Measurements from ENCODE around the gene CCDC85A.

The CCDC85A gene

DNA sequence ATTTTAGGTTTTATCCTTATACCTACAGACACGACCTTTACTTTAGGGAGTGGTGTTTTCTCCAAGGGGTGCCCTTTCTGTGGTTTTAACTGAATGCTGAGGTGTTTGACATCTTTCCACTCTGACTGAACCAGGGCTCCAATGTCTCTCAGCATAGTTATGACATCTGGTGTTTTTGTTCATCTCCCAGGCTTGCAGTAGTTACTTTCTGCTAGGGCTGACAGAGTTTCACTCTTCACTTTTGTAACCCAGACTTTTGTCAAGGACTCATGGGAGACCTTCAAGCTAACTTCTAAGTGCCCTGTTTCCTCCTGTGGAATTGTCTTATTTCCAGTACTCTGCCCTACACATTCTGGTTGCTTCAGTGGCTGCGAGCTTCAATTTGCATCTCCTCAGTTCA lies 103.1 kb downstream of the CCDC85A start:
- Histone ChIP-seq H3K9me3 (ENCODE audit: control insufficient read depth, insufficient read depth, low read length) (no peaks in the 10 kb centered on the region), H3K9ac (ENCODE audit: low read depth, low read length) (no peak overlapping the region), H3K4me1 (ENCODE audit: insufficient read depth, low read length) (no peaks in the 10 kb centered on the region), H3K36me3 (ENCODE audit: insufficient read depth, low read length) (no peaks in the 10 kb centered on the region)

DNA sequence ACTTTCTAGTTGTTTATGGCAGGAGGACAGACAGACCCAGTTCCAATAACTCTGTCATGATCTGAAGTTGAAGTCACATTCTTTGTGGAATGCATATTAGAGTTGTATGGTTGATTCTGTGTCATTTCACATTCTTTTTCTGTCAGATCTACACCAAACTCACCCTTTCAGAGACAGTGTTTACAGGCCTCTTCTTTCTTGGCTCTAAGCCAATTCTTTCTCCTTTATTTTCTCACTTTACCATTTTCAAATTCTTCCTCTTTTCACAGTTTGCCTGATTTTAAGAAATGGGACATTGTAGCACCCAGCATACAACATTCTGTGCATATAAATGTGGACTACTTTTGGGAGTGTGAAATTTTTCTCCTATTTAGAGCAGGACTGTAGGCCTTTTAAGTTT lies 103.7 kb downstream of the CCDC85A start:
- no peaks in the 10 kb centered on the region for H3K9me3 ChIP-seq (ENCODE audit: control insufficient read depth, insufficient read depth, low read length)
- no peak overlapping the region for H3K9ac ChIP-seq (ENCODE audit: low read depth, low read length)
- H3K4me1 ChIP-seq (ENCODE audit: insufficient read depth, low read length) = no peaks in the 10 kb centered on the region
- no peaks in the 10 kb centered on the region for H3K36me3 ChIP-seq (ENCODE audit: insufficient read depth, low read length)

- Histone ChIP-seq H3K9ac (ENCODE audit: low read depth, low read length) (no peak overlapping the region), H3K9me3 (ENCODE audit: control insufficient read depth, insufficient read depth, low read length) (no peaks in the 10 kb centered on the region), H3K36me3 (ENCODE audit: insufficient read depth, low read length) (no peaks in the 10 kb centered on the region), H3K4me1 (ENCODE audit: insufficient read depth, low read length) (no peaks in the 10 kb centered on the region)
These were observed 104.2 kb downstream of the CCDC85A start for GRCh38 chr2:56287974-56288373.

- Histone ChIP-seq H3K36me3 (ENCODE audit: insufficient read depth, low read length) (no peaks in the 10 kb centered on the region), H3K4me1 (ENCODE audit: insufficient read depth, low read length) (no peaks in the 10 kb centered on the region), H3K9me3 (ENCODE audit: control insufficient read depth, insufficient read depth, low read length) (no peaks in the 10 kb centered on the region), H3K9ac (ENCODE audit: low read depth, low read length) (no peak overlapping the region)
These were observed 105.2 kb downstream of the CCDC85A start for GRCh38 chr2:56288838-56289580.

DNA sequence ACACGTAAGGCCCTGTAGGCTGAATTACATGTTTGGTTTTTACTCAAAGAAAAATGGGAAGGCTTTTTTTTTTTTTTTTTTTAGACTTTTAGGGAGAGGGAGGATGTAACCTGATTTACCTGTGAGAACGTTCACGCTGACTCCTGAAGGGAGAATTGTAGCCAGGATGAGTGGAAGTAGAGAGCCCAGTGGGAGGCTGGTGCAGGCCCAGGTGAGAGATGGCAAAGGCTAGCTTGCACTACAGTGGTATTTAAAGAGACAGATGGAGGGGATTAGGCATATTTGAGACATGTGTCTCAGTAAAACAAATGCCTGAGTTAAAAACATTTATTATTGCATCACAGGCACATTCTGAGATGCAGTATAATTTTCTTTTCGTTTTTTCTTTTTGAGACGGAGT lies 107.9 kb downstream of the CCDC85A start:
- H3K4me1 ChIP-seq (ENCODE audit: insufficient read depth, low read length) = no peaks in the 10 kb centered on the region
- H3K9ac ChIP-seq (ENCODE audit: low read depth, low read length) = no peak overlapping the region
- no peaks in the 10 kb centered on the region for H3K36me3 ChIP-seq (ENCODE audit: insufficient read depth, low read length)
- no peaks in the 10 kb centered on the region for H3K9me3 ChIP-seq (ENCODE audit: control insufficient read depth, insufficient read depth, low read length)

GRCh38 chr2:56292951-56293350 lies 109.2 kb downstream of the CCDC85A start:
- Histone ChIP-seq H3K9me3 (ENCODE audit: control insufficient read depth, insufficient read depth, low read length) (no peaks in the 10 kb centered on the region), H3K4me1 (ENCODE audit: insufficient read depth, low read length) (no peaks in the 10 kb centered on the region), H3K36me3 (ENCODE audit: insufficient read depth, low read length) (no peaks in the 10 kb centered on the region), H3K9ac (ENCODE audit: low read depth, low read length) (no peak overlapping the region)

GRCh38 chr2:56295666-56296065 lies 111.9 kb downstream of the CCDC85A start:
- peaks cover 10% of the 10 kb centered on the region; the same call in 1 of the 2 replicates for H3K4me1 ChIP-seq (ENCODE audit: insufficient read depth, low read length)
- no peak overlapping the region for H3K9ac ChIP-seq (ENCODE audit: low read depth, low read length)
- no peaks in the 10 kb centered on the region for H3K9me3 ChIP-seq (ENCODE audit: control insufficient read depth, insufficient read depth, low read length)
- no peaks in the 10 kb centered on the region for H3K36me3 ChIP-seq (ENCODE audit: insufficient read depth, low read length)

GRCh38 chr2:56297671-56298070 lies 113.9 kb downstream of the CCDC85A start:
- Histone ChIP-seq H3K9ac (ENCODE audit: low read depth, low read length) (no peak overlapping the region), H3K4me1 (ENCODE audit: insufficient read depth, low read length) (peaks cover 10% of the 10 kb centered on the region; the same call in 1 of the 2 replicates), H3K9me3 (ENCODE audit: control insufficient read depth, insufficient read depth, low read length) (no peaks in the 10 kb centered on the region), H3K36me3 (ENCODE audit: insufficient read depth, low read length) (no peaks in the 10 kb centered on the region)

- no peak overlapping the region for H3K9ac ChIP-seq (ENCODE audit: low read depth, low read length)
- H3K36me3 ChIP-seq (ENCODE audit: insufficient read depth, low read length) = no peaks in the 10 kb centered on the region
- no peaks in the 10 kb centered on the region for H3K9me3 ChIP-seq (ENCODE audit: control insufficient read depth, insufficient read depth, low read length)
- H3K4me1 ChIP-seq (ENCODE audit: insufficient read depth, low read length) = peaks cover 10% of the 10 kb centered on the region; the same call in 1 of the 2 replicates
These were observed 115.4 kb downstream of the CCDC85A start for GRCh38 chr2:56299171-56299691.

DNA sequence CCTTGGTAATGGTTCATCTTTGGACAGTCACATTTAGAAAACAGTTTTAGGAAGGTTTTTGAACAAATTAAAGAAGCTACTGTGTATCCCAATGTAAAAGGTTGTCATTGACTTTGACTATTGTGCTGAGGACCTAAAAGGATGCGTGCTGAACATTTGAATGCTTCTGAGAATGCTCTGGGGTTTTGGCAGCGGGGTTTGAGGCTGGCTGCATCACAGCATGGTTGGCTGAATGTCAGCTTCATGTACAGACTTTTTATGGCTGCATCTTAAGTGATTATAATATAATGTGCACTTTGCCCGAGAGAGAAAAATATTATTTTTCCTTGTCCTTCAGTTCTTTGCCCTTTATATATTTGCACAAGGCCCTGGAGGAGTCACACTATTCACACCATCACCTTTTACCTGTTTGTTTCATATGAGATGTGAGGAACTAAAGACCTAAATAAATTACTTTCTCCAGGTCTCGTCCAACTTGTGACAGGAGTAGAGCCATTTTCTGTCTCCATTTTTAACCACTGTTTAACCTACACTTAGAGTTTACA lies 125.9 kb downstream of the CCDC85A start:
- Histone ChIP-seq H3K36me3 (ENCODE audit: insufficient read depth, low read length) (no peaks in the 10 kb centered on the region), H3K9me3 (ENCODE audit: control insufficient read depth, insufficient read depth, low read length) (no peaks in the 10 kb centered on the region), H3K9ac (ENCODE audit: low read depth, low read length) (no peak overlapping the region), H3K4me1 (ENCODE audit: insufficient read depth, low read length) (no peaks in the 10 kb centered on the region)

GRCh38 chr2:56313500-56313921 lies 129.7 kb downstream of the CCDC85A start:
- H3K4me1 ChIP-seq (ENCODE audit: insufficient read depth, low read length) = no peaks in the 10 kb centered on the region
- no peaks in the 10 kb centered on the region for H3K9me3 ChIP-seq (ENCODE audit: control insufficient read depth, insufficient read depth, low read length)
- H3K36me3 ChIP-seq (ENCODE audit: insufficient read depth, low read length) = no peaks in the 10 kb centered on the region
- H3K9ac ChIP-seq (ENCODE audit: low read depth, low read length) = no peak overlapping the region

DNA sequence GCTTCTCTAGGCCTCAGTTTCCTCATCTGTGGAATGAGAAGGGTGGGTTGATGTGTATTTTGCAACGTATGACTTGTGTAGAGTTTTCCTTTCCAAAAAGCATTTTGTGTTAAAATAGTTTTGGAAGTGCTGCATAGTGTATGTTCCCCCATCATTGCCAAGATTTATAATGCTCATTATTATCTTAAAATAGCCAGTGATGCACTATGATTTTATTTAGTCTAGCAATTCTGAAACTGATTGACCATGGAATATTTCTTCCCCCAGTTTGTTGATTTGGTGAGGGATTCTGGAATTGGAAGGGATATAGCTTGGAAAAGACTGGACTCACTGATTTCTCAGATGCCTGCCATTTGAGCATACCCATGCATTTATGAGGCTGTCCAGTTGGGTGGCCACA lies 130.6 kb downstream of the CCDC85A start:
- H3K9ac ChIP-seq (ENCODE audit: low read depth, low read length) = no peak overlapping the region
- H3K9me3 ChIP-seq (ENCODE audit: control insufficient read depth, insufficient read depth, low read length) = no peaks in the 10 kb centered on the region
- H3K4me1 ChIP-seq (ENCODE audit: insufficient read depth, low read length) = no peaks in the 10 kb centered on the region
- H3K36me3 ChIP-seq (ENCODE audit: insufficient read depth, low read length) = no peaks in the 10 kb centered on the region

DNA sequence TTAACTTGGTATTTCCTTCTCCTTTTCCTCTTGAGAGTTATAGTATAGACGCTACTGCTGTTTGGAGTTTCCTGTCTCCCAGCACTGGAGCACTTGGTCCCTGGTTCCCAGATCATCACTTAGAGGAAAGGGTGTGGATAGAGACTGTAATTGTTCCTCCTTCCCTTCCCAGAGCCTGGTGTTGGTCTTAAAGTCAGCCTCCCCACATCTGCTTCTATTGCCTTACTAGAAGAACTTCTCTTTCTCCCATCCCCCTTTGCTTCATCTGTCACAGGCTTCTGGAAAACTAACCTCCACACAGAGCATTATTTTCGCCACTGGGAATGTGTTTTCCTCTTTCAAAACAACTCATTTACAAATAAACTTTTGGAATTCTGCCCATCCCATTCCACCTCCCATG lies 131.0 kb downstream of the CCDC85A start:
- Histone ChIP-seq H3K9ac (ENCODE audit: low read depth, low read length) (no peak overlapping the region), H3K9me3 (ENCODE audit: control insufficient read depth, insufficient read depth, low read length) (no peaks in the 10 kb centered on the region), H3K36me3 (ENCODE audit: insufficient read depth, low read length) (no peaks in the 10 kb centered on the region), H3K4me1 (ENCODE audit: insufficient read depth, low read length) (no peaks in the 10 kb centered on the region)

- Histone ChIP-seq H3K4me1 (ENCODE audit: insufficient read depth, low read length) (no peaks in the 10 kb centered on the region), H3K9me3 (ENCODE audit: control insufficient read depth, insufficient read depth, low read length) (no peaks in the 10 kb centered on the region), H3K36me3 (ENCODE audit: insufficient read depth, low read length) (no peaks in the 10 kb centered on the region), H3K9ac (ENCODE audit: low read depth, low read length) (no peak overlapping the region)
These were observed 131.6 kb downstream of the CCDC85A start for GRCh38 chr2:56315376-56315775.

GRCh38 chr2:56316011-56316410 lies 132.2 kb downstream of the CCDC85A start:
- H3K36me3 ChIP-seq (ENCODE audit: insufficient read depth, low read length) = no peaks in the 10 kb centered on the region
- H3K9ac ChIP-seq (ENCODE audit: low read depth, low read length) = no peak overlapping the region
- no peaks in the 10 kb centered on the region for H3K9me3 ChIP-seq (ENCODE audit: control insufficient read depth, insufficient read depth, low read length)
- H3K4me1 ChIP-seq (ENCODE audit: insufficient read depth, low read length) = no peaks in the 10 kb centered on the region
